Pancreas (tissue), 10 donors: ENCODE data around the gene SOS2. TPM values are rescaled to one million over a fixed set of nuclear protein-coding genes. Genes with fewer than 3 reads are reported as not detected.
A peak's percentile ranks its signal among the peaks of the same experiment; 100 is the strongest.

Experiments used
- ATAC-seq, 4 donors: fragments of 200-7000 bp; cut with Tn5 transposase; one replicate each; pipeline versions ENCODE4 v1.8.0 to v1.9.1; 2020; ENCODE audit warnings: mild to moderate bottlenecking in 4 of 4, moderate library complexity in 4 of 4
- DNase-seq, 6 donors: peaks; one replicate each; pipeline ENCODE4 v3.0.0-alpha.2; 2020
- FAIRE-seq: peaks from 2 replicates; lab custom pipeline; 2012; peaks lifted over from hg19 to GRCh38; lab: Jason Lieb, UNC
- H3K27ac ChIP-seq, 4 donors: fragments of 200-600 bp; sonication (generic); 1 replicate in 3 of 4; 2 replicates in 1 of 4; pipeline versions ENCODE4 v1.5.0 to v1.8.0; 2020
- H3K27me3 ChIP-seq, 4 donors: fragments of 200-600 bp; one replicate each; pipeline ENCODE4 v1.8.0; 2021
- H3K36me3 ChIP-seq, 3 donors: fragments of 200-600 bp; sonication (generic) in 1 of 3; one replicate each; pipeline versions ENCODE4 v1.5.0 to v1.8.0; 2020 to 2021
- H3K4me1 ChIP-seq, 3 donors: fragments of 200-600 bp; one replicate each; pipeline ENCODE4 v1.8.0; 2021
- H3K4me3 ChIP-seq, 4 donors: fragments of 200-600 bp; sonication (generic) in 2 of 4; one replicate each; pipeline versions ENCODE4 v1.5.0 to v1.8.0; 2020 to 2021
- H3K9me3 ChIP-seq, 4 donors: fragments of 200-600 bp; one replicate each; pipeline ENCODE4 v1.8.0; 2021
- WGBS, 2 donors: extraction: QIAGEN DNeasy Blood & Tissue Kit; methylation state at CpG; one replicate each; pipeline ENCODE4 v1.1.7; 2013; 5-methylcytosine and 5-hydroxymethylcytosine counted together
- intact Hi-C, 3 donors: fragments of 100-400 bp; cut with DNase I; formaldehyde crosslinking; loops; one replicate each; pipeline versions ENCODE4 v1.11.1 to v1.14.2; 2022
- polyA plus RNA-seq, 2 donors: library from polyadenylated mRNA; stranded (reverse); fragments of 200-250 nt; gene quantifications; one replicate each; pipeline ENCODE4 v1.2.3, GENCODE V29; 2013
- total RNA-seq, 6 donors: library from RNA; stranded (reverse); fragmentation: NEBNext Ultra II Directional in 4 of 6; extraction: Animal tissue kit (Norgen Biotek cat#: 25700) in 4 of 6; gene quantifications; one replicate each; pipeline versions ENCODE4 v1.2.1 to v1.2.4, GENCODE V29; 2021 to 2023
- TF ChIP-seq, protein P1 (sequence below), 4 donors: fragments of 200-600 bp; sonication (generic) in 3 of 4; IDR thresholded peaks; one replicate each; pipeline versions ENCODE4 v1.5.0 to v1.8.0; 2021; ENCODE audit warnings: antibody characterized with exemption in 4 of 4
- donor health status: healthy with polysubstance abuse.
- donor health status: DM: no; HTN: no; CAD: no; lungs with moderate emphysema.
- donor health status: DM: no; HTN: no; CAD: no.
- donor health status: control.
- donor health status: control.
- donor health status: Bipolar disorder and iron deficiency.
- donor health status: DM: yes; HTN: yes; CAD: no.
- donor health status: DM: no; HTN: no; CAD: no.
- donor health status: DM: no; HTN: no; CAD: no.
- donor health status: DM: yes; HTN: yes; CAD: no.

Gene SOS2
- total and polyA plus RNA-seq, 8 donors: 4.2 to 19.9 (median 10.7) TPM

- 31 to 64% methylated on average over 1 of the region's 1 CpG for WGBS, 2 donors
- TF ChIP-seq, protein P1, sequence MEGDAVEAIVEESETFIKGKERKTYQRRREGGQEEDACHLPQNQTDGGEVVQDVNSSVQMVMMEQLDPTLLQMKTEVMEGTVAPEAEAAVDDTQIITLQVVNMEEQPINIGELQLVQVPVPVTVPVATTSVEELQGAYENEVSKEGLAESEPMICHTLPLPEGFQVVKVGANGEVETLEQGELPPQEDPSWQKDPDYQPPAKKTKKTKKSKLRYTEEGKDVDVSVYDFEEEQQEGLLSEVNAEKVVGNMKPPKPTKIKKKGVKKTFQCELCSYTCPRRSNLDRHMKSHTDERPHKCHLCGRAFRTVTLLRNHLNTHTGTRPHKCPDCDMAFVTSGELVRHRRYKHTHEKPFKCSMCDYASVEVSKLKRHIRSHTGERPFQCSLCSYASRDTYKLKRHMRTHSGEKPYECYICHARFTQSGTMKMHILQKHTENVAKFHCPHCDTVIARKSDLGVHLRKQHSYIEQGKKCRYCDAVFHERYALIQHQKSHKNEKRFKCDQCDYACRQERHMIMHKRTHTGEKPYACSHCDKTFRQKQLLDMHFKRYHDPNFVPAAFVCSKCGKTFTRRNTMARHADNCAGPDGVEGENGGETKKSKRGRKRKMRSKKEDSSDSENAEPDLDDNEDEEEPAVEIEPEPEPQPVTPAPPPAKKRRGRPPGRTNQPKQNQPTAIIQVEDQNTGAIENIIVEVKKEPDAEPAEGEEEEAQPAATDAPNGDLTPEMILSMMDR (IDR thresholded peaks at IDR 0.05): no peak
- DNase-seq (no peak), ATAC-seq (no peak), FAIRE-seq (no peak)
- Histone ChIP-seq H3K36me3 (no peaks in the 10 kb centered on the region), H3K27ac (no peak overlapping the region), H3K9me3 (no peaks in the 10 kb centered on the region), H3K4me1 (no peaks in the 10 kb centered on the region), H3K4me3 (no peak overlapping the region), H3K27me3 (no peaks in the 10 kb centered on the region)
- intact Hi-C loops: no loop called here
Observed at GRCh38 chr14:50072395-50072794, 159.0 kb downstream of the SOS2 start.

DNA sequence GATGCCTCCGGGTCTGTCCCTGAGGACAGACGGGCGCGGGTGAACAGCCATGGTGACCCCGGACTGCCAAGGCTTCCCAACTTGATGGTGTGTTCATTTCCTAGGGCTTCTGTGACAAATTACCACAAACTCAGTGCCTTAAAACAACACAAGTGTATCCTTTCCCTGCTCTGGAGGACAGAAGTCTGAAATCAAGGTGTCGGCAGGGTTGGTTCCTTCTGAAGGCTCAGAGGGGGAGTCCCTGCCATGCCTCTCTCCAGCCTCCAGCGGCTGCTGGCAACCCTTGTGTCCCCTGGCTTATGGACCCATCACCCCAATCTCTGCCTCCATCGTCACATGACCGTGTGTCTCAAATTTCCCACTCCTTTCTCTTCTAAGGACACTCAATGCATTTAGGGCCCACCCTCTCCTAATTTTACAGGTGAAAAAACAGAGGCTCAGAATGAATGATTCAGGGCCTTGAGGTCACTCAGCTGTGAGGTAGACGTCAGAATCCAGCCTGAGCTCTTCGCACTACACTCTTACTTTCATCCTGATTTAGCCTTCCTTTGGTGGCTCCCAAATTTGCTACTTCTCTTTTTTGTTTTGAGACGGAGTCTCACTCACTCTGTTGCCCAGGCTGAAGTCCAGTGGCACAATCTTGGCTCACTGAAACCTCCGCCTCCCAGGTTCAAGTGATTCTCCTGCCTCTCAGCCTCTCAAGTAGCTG, 160.4 kb downstream of the SOS2 start:
- Histone ChIP-seq H3K36me3 (no peaks in the 10 kb centered on the region), H3K27me3 (no peaks in the 10 kb centered on the region), H3K27ac (no peak overlapping the region), H3K9me3 (no peaks in the 10 kb centered on the region), H3K4me3 (no peak overlapping the region), H3K4me1 (no peaks in the 10 kb centered on the region)
- TF ChIP-seq, protein P1 (IDR thresholded peaks at IDR 0.05): no peak
- 80 to 87% methylated on average over 13 of the region's 13 CpGs for WGBS, 2 donors
- no peak for DNase-seq
- intact Hi-C loops: no loop called here
- no peak for ATAC-seq
- no peak for FAIRE-seq

GRCh38 chr14:50070230-50070629, 161.1 kb downstream of the SOS2 start:
- 68 to 86% methylated on average over 3 of the region's 3 CpGs for WGBS, 2 donors
- Histone ChIP-seq H3K9me3 (no peaks in the 10 kb centered on the region), H3K27me3 (no peaks in the 10 kb centered on the region), H3K4me3 (no peak overlapping the region), H3K4me1 (no peaks in the 10 kb centered on the region), H3K36me3 (no peaks in the 10 kb centered on the region), H3K27ac (no peak overlapping the region)
- no peak for DNase-seq
- FAIRE-seq: no peak
- TF ChIP-seq, protein P1 (IDR thresholded peaks at IDR 0.05): no peak
- no peak for ATAC-seq
- intact Hi-C loops: no loop called here

DNA sequence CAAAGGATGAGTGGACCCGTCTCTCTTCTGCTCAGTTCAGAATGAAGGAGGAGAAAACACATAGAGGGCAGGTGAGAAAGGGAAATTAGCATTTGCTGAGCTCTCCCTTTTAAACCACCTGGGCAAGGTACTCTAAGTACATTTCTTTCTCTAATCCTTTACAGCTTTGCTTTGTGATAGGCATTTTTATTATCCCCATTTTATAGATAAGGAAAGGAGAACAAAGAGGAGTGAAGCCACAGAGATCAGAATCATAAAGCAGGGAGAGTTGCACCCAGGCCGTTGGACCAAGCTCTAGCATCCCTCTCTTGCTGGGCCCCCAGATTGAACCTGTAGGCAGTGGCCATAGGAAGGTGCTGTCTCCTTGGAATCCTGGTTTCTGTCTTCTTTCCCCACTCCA, 162.1 kb downstream of the SOS2 start:
- H3K4me1 ChIP-seq: no peaks in the 10 kb centered on the region
- 57 to 69% methylated on average over 2 of the region's 2 CpGs for WGBS, 2 donors
- no peak for ATAC-seq
- intact Hi-C loops: no loop called here
- DNase-seq: no peak
- no peak overlapping the region for H3K27ac ChIP-seq
- no peak for FAIRE-seq
- H3K9me3 ChIP-seq: no peaks in the 10 kb centered on the region
- no peaks in the 10 kb centered on the region for H3K27me3 ChIP-seq
- TF ChIP-seq, protein P1 (IDR thresholded peaks at IDR 0.05): no peak
- H3K4me3 ChIP-seq: no peak overlapping the region
- no peaks in the 10 kb centered on the region for H3K36me3 ChIP-seq

DNA sequence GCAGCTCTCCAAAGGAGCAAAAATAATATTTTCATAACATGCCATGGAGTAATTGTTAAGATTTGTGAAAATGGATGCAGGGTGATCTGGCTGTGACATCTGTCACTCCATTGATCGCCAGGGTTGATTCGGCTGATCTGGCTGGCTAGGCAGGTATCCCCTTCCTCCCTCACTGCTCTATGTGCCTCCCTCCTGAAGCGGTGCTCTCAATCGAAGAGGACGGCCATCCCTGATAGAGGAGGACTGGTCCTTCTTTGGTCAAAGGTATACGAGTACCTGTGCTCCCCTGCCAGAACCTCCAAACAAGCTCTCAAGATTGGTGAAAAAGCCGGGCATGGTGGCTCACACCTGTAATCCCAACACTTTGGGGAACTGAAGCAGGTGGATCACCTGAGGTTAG, 162.9 kb downstream of the SOS2 start:
- Histone ChIP-seq H3K36me3 (no peaks in the 10 kb centered on the region), H3K4me1 (no peaks in the 10 kb centered on the region), H3K4me3 (no peak overlapping the region), H3K27me3 (no peaks in the 10 kb centered on the region), H3K27ac (peak overlapping the region in 1 of 4 donors; percentile 30), H3K9me3 (no peaks in the 10 kb centered on the region)
- DNase-seq (no peak), FAIRE-seq (no peak), ATAC-seq (no peak)
- TF ChIP-seq, protein P1 (IDR thresholded peaks at IDR 0.05): no peak
- intact Hi-C loops: no loop called here
- WGBS, 2 donors: 90 to 95% methylated on average over 7 of the region's 7 CpGs
